K562 (cell line): ENCODE data around the gene CLEC2L. TPM values are rescaled to one million over a fixed set of nuclear protein-coding genes. Genes with fewer than 3 reads are reported as not detected.

Experiments used
- ARHGAP35 ChIP-seq: fragments of 450-650 bp; IDR thresholded peaks from 2 replicates; pipeline ENCODE4 v1.6.1; 2018; ENCODE audit not compliant: partially characterized antibody
- ARNT ChIP-seq, 2 experiments: fragments of 450-650 bp; IDR thresholded peaks; 2 replicates each; pipeline ENCODE4 v1.6.1; 2016; ENCODE audit warnings: mild to moderate bottlenecking in 1 of 2
- ETV5 ChIP-seq: sonication (generic); formaldehyde crosslinking; IDR thresholded peaks from 2 replicates; pipeline ENCODE4 v1.4.0; 2020; ENCODE audit warnings: low read depth, mild to moderate bottlenecking, missing genetic modification reagents
- FOS ChIP-seq: IDR thresholded peaks from 3 replicates; pipeline ENCODE4 v1.6.1; 2011; ENCODE audit not compliant: insufficient read length; ENCODE audit errors: extremely low read depth
- HDAC6 ChIP-seq: IDR thresholded peaks from 2 replicates; pipeline ENCODE4 v1.6.1; 2012; ENCODE audit warnings: low read depth, mild to moderate bottlenecking, control low read depth, inconsistent platforms, low read length, moderate library complexity
- MCM5 ChIP-seq: fragments of 450-650 bp; IDR thresholded peaks from 2 replicates; pipeline ENCODE4 v1.6.1; 2016; ENCODE audit warnings: low read depth
- MEF2A ChIP-seq: IDR thresholded peaks from 2 replicates; pipeline ENCODE4 v1.6.1; 2011; ENCODE audit warnings: low read depth, mild to moderate bottlenecking, low read length, moderate library complexity; ENCODE audit not compliant: control insufficient read depth
- NCOA6 ChIP-seq: fragments of 450-650 bp; IDR thresholded peaks from 2 replicates; pipeline ENCODE4 v1.6.1; 2017; ENCODE audit warnings: mild to moderate bottlenecking
- NR2C1 ChIP-seq, 2 experiments: fragments of 450-650 bp; IDR thresholded peaks; 2 replicates each; pipeline ENCODE4 v1.6.1; 2017; ENCODE audit warnings: mild to moderate bottlenecking in 2 of 2, antibody characterized with exemption in 1 of 2, inconsistent platforms in 1 of 2, missing compliant biosample characterization in 1 of 2, missing genetic modification characterization in 1 of 2
- STAG1 ChIP-seq: sonication (generic); formaldehyde crosslinking; IDR thresholded peaks from 2 replicates; pipeline ENCODE4 v1.5.0; 2020; ENCODE audit warnings: missing genetic modification reagents, borderline replicate concordance
- ZNF121 ChIP-seq: sonication (generic); formaldehyde crosslinking; conservative IDR thresholded peaks from 2 replicates; pipeline ENCODE4 v1.8.0; 2022; ENCODE audit warnings: missing genetic modification reagents
- ZNF133 ChIP-seq: fragments of 250-450 bp; sonication (Bioruptor Pico); IDR thresholded peaks from 2 replicates; pipeline ENCODE4 v1.4.0; 2020; ENCODE audit warnings: mild to moderate bottlenecking
- polyA plus RNA-seq, 8 experiments: library from polyadenylated mRNA; depleted of rRNA in 4 of 8; stranded (reverse) in 5 of 8; unstranded in 3 of 8; fragments of >200 nt; fragmentation: Nextera tagmentation in 2 of 8; fragmentation: Illumina TruSeq in 1 of 8; extraction: Ambion mirVana in 2 of 8; extraction: Trizol in 1 of 8; gene quantifications; 2 replicates each; pipeline versions ENCODE4 v1.2.1 to v1.2.3, GENCODE V29; 2011 to 2014; ENCODE audit warnings: inconsistent platforms in 1 of 8, missing spikeins in 1 of 8
- total RNA-seq, 7 experiments: library from RNA; depleted of rRNA in 6 of 7; stranded (reverse); fragments of >200 nt in 6 of 7; fragmentation: Illumina TruSeq in 2 of 7; extraction: Trizol in 2 of 7; gene quantifications; 2 replicates each; pipeline versions ENCODE4 v1.2.1 to v1.2.3, GENCODE V29; 2011 to 2021; ENCODE audit warnings: low replicate concordance in 1 of 7
- TF ChIP-seq, protein P1 (sequence below): fragments of 450-650 bp; IDR thresholded peaks from 2 replicates; pipeline ENCODE4 v1.6.1; 2016; ENCODE audit warnings: mild to moderate bottlenecking, moderate library complexity

Gene CLEC2L
- total and polyA plus RNA-seq, 9 of the 15 experiments (the other 6 are each of a cell fraction or from before 2014, with no cell fraction given): 0.84 to 5.5 (median 1.8) TPM

DNA sequence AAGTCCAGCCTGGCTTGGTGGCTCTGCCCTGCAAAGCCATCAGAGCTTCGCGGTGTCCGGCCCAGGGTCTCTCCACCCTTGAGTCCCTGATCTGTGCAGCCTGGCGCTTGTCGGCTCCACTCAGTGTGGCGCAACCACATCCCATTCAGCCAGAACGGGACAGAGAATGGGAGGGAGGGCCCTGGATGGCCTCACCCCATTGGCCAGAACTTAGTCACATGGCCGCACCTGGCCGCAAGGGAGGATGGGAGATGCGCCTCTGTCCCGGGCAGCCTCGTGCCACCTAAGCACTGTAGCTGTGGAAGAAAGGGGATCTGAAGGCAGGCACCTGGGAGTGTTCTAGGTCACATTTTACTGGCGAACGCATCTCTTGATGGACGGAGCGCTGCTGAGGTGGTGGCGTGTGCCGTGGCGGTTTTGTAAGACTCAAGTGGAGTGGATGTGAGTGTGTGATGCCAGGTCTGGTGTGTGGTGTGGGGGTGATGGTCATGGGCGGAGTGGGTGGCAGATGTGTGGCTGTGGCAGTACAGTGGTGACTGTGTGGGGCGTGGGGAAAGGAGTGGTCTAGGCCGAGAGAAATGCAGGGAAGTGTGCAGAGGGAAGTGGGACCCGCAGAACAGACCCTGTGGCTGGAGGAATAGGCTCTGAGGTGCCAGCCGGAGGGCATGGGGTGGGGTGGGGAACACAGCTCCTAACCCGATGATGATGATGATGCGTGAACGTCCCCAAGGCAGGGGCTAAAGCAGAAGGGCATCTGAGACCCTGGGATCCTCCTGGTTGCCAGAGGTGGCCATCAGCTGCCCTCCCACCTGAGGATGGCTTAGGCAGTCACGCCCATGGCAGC lies 19.0 kb downstream of the CLEC2L start (continued):
- TF ChIP-seq MEF2A (no peak), ETV5 (CRISPR knock-in tag) (no peak), ZNF121 (CRISPR knock-in tag) (no peak), HDAC6 (no peak), NR2C1 (IDR thresholded peaks at IDR 0.05) (no peak), NR2C1 (tag; IDR thresholded peaks at IDR 0.05) (no peak), ZNF133 (no peak), ARNT (IDR thresholded peaks at IDR 0.05) (no peak), FOS (peak; percentile 24), STAG1 (peak; percentile 52; the same call in 1 of the 2 replicates), NCOA6 (no peak), MCM5 (no peak), ARHGAP35 (peak; percentile 16)
- TF ChIP-seq, protein P1, sequence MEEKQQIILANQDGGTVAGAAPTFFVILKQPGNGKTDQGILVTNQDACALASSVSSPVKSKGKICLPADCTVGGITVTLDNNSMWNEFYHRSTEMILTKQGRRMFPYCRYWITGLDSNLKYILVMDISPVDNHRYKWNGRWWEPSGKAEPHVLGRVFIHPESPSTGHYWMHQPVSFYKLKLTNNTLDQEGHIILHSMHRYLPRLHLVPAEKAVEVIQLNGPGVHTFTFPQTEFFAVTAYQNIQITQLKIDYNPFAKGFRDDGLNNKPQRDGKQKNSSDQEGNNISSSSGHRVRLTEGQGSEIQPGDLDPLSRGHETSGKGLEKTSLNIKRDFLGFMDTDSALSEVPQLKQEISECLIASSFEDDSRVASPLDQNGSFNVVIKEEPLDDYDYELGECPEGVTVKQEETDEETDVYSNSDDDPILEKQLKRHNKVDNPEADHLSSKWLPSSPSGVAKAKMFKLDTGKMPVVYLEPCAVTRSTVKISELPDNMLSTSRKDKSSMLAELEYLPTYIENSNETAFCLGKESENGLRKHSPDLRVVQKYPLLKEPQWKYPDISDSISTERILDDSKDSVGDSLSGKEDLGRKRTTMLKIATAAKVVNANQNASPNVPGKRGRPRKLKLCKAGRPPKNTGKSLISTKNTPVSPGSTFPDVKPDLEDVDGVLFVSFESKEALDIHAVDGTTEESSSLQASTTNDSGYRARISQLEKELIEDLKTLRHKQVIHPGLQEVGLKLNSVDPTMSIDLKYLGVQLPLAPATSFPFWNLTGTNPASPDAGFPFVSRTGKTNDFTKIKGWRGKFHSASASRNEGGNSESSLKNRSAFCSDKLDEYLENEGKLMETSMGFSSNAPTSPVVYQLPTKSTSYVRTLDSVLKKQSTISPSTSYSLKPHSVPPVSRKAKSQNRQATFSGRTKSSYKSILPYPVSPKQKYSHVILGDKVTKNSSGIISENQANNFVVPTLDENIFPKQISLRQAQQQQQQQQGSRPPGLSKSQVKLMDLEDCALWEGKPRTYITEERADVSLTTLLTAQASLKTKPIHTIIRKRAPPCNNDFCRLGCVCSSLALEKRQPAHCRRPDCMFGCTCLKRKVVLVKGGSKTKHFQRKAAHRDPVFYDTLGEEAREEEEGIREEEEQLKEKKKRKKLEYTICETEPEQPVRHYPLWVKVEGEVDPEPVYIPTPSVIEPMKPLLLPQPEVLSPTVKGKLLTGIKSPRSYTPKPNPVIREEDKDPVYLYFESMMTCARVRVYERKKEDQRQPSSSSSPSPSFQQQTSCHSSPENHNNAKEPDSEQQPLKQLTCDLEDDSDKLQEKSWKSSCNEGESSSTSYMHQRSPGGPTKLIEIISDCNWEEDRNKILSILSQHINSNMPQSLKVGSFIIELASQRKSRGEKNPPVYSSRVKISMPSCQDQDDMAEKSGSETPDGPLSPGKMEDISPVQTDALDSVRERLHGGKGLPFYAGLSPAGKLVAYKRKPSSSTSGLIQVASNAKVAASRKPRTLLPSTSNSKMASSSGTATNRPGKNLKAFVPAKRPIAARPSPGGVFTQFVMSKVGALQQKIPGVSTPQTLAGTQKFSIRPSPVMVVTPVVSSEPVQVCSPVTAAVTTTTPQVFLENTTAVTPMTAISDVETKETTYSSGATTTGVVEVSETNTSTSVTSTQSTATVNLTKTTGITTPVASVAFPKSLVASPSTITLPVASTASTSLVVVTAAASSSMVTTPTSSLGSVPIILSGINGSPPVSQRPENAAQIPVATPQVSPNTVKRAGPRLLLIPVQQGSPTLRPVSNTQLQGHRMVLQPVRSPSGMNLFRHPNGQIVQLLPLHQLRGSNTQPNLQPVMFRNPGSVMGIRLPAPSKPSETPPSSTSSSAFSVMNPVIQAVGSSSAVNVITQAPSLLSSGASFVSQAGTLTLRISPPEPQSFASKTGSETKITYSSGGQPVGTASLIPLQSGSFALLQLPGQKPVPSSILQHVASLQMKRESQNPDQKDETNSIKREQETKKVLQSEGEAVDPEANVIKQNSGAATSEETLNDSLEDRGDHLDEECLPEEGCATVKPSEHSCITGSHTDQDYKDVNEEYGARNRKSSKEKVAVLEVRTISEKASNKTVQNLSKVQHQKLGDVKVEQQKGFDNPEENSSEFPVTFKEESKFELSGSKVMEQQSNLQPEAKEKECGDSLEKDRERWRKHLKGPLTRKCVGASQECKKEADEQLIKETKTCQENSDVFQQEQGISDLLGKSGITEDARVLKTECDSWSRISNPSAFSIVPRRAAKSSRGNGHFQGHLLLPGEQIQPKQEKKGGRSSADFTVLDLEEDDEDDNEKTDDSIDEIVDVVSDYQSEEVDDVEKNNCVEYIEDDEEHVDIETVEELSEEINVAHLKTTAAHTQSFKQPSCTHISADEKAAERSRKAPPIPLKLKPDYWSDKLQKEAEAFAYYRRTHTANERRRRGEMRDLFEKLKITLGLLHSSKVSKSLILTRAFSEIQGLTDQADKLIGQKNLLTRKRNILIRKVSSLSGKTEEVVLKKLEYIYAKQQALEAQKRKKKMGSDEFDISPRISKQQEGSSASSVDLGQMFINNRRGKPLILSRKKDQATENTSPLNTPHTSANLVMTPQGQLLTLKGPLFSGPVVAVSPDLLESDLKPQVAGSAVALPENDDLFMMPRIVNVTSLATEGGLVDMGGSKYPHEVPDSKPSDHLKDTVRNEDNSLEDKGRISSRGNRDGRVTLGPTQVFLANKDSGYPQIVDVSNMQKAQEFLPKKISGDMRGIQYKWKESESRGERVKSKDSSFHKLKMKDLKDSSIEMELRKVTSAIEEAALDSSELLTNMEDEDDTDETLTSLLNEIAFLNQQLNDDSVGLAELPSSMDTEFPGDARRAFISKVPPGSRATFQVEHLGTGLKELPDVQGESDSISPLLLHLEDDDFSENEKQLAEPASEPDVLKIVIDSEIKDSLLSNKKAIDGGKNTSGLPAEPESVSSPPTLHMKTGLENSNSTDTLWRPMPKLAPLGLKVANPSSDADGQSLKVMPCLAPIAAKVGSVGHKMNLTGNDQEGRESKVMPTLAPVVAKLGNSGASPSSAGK: peak; percentile 95
- TF ChIP-seq, all 486 proteins: peak for 58
